Activated CD8-positive, alpha-beta memory T cell treated with anti-CD3 and anti-CD28 coated beads, Interleukin-2, amount 50 U/mL, for 4 hours (primary cell): ENCODE data around the gene ZNF536.

Experiments
- DNase-seq: peaks from one replicate; pipeline ENCODE4 v3.0.0-alpha.2; 2020

Gene ZNF536

GRCh38 chr19:30541575-30541974, 169.4 kb downstream of the ZNF536 start:
- DNase-seq: no peak

- no peak for DNase-seq
Measured at GRCh38 chr19:30543243-30543945, 171.2 kb downstream of the ZNF536 start.

- DNase-seq: no peak
Measured at GRCh38 chr19:30545752-30546151, 173.6 kb downstream of the ZNF536 start.

- DNase-seq: no peak
Measured at GRCh38 chr19:30546332-30546731, 174.1 kb downstream of the ZNF536 start.

- DNase-seq: no peak
Measured at GRCh38 chr19:30547246-30547645, 175.1 kb downstream of the ZNF536 start.

GRCh38 chr19:30549151-30549550, 177.0 kb downstream of the ZNF536 start:
- no peak for DNase-seq

- no peak for DNase-seq
Measured at GRCh38 chr19:30551271-30551670, 179.1 kb downstream of the ZNF536 start.

- DNase-seq: no peak
Measured at GRCh38 chr19:30552593-30552992, 180.4 kb downstream of the ZNF536 start.

- no peak for DNase-seq
Measured at GRCh38 chr19:30555075-30555790, 183.0 kb downstream of the ZNF536 start.

GRCh38 chr19:30555791-30556110, 183.6 kb downstream of the ZNF536 start:
- no peak for DNase-seq

GRCh38 chr19:30556230-30556711, 184.1 kb downstream of the ZNF536 start:
- no peak for DNase-seq

GRCh38 chr19:30557212-30557611, 185.0 kb downstream of the ZNF536 start:
- DNase-seq: no peak

GRCh38 chr19:30557927-30558557, 185.9 kb downstream of the ZNF536 start:
- no peak for DNase-seq

- no peak for DNase-seq
Measured at GRCh38 chr19:30558793-30559192, 186.6 kb downstream of the ZNF536 start.

- DNase-seq: no peak
Measured at GRCh38 chr19:30559446-30559845, 187.3 kb downstream of the ZNF536 start.

- DNase-seq: no peak
Measured at GRCh38 chr19:30562981-30563380, 190.8 kb downstream of the ZNF536 start.

- DNase-seq: no peak
Measured at GRCh38 chr19:30563691-30564090, 191.5 kb downstream of the ZNF536 start.

- no peak for DNase-seq
Measured at GRCh38 chr19:30564551-30565011, 192.4 kb downstream of the ZNF536 start.

- DNase-seq: no peak
Measured at GRCh38 chr19:30565636-30566035, 193.5 kb downstream of the ZNF536 start.

GRCh38 chr19:30566681-30567420, 194.7 kb downstream of the ZNF536 start:
- no peak for DNase-seq

- no peak for DNase-seq
Measured at GRCh38 chr19:30567536-30568232, 195.5 kb downstream of the ZNF536 start.

- DNase-seq: no peak
Measured at GRCh38 chr19:30570194-30570593, 198.0 kb downstream of the ZNF536 start.
